ACHN (cell line): ENCODE measurements around the gene CHMP4A.
A peak's percentile ranks its signal among the peaks of the same experiment; 100 is the strongest.
"Not testable (repeated sequence)": the region's sequence is repeated elsewhere in the genome, so short reads cannot be mapped to it uniquely, and the experiment has no call there.

Experiments used
- DNase-seq: peaks from one replicate; pipeline ENCODE4 v3.0.0-alpha.2; 2015
- in situ Hi-C: cut with HindIII; loops from 2 replicates; pipeline ENCODE4 v1.10.0; 2017; ENCODE audit warnings: low sequenced_read_pairs, low pct_ligation_motif_present, low pct_unique_long_range_greater_than_20kb

Gene CHMP4A

DNA sequence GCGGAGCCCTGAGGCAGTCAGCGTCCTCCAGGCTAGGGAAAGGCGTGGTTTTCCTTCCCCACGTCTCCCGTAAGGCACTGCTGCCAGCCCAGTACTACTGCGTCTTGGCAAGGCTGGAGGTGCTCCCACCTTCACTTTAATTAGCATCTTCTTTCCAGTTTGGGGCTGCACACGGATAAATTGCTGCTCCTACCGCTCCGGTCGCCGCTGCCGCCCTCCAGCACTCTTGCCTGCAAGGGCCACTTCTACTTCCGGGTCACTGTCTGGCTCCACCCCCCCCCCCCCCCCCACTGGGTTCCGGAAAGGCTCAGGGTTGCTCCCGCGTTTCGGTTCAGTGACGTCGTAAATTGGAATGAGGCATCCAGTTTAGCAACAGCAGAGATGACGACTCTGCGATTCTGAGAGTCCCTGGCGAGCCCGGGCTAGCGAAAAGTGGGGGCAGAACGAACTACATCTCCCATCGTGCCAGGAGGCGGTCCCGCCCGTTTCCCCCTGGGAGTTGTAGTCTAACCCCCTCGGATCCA is 18.9 kb upstream of the CHMP4A start, which contains the start of gene NEDD8:
NEDD8 (minus strand) TSS at position 247 of the 524 bp plus-strand sequence; CDS start at position 147, 100 bp downstream.
- in situ Hi-C loops: no loop called here
- peak; percentile 85 for DNase-seq

DNA sequence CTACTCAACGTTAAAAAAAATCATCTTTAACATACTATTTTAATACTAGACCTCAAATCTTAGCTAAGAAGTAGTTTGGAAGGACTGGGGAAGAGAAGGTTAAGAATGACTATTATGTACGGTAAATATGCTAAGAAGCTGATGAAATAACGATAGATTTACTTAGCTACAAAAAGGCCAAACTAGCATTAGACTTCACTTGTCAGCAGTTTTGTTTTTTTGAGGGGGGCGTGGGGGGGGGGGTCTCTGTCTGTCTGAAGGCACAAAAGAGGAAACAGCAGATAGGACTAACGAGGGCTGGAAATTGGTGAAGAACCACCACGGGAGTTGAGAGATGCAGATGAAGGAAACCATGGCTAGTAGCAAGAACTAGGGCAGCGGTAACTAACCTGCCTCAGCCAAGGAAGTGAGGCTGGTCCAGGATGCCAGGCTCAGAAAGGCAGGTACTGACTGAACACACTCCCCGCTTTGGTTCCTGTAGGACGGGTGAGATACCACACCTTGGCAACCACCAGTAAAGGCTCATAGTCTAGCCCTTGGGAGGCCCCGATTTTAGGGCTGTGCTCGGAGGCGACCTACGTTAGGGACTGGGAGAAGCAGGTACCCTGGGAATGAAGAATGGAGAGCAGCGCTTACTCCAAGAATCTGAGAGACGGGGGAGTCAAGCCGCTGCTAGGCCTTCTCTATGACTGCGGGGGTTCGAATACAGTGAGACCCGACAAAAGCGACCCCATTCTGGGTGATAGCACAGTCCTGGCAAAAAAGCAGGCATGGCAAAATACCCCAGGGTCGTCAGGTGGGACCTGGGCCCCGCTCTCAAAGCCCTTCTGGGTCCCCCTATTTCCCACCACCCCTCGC is 18.2 kb upstream of the CHMP4A start:
- in situ Hi-C loops: no loop called here
- DNase-seq: no peak

DNA sequence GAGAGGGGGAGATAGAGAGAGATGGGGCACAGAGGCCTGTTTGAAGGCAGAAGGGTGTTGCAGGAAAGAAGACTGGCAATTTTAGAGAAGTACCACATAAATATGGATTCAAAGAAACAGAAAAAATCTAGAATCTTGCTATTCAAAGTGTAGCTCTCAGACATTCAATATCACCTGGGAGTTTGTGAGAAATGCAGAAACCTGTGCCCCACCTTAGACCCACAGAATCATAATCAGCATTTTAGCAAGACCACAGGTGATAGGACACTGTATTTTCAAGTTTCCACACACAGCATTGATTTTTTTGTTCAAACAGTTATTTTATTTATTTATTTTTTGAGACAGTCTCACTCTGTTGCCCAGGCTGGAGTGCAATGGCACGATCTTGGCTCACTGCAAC is 15.6 kb upstream of the CHMP4A start:
- in situ Hi-C loops: no loop called here

DNA sequence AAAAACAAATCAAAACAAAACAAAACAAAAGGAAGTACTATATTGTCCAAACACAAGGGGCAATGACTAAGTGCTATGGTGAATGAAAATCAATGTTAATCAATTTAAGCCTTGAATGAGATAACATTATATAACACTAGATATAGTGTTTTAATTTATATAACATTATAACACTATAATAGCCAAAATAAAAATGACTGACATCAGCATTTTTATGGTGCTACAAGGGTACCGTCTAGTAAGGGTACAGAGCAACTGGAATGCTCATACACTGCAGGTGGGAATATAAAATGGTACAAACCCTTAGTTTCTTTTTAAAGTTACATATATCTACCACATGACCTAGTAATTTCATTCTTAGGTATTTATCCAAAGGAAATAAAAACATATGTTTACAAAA is 13.2 kb upstream of the CHMP4A start:
- in situ Hi-C loops: no loop called here
- DNase-seq: no peak

More for the DNA sequence above, 15.6 kb upstream of the CHMP4A start:
- DNase-seq: no peak

DNA sequence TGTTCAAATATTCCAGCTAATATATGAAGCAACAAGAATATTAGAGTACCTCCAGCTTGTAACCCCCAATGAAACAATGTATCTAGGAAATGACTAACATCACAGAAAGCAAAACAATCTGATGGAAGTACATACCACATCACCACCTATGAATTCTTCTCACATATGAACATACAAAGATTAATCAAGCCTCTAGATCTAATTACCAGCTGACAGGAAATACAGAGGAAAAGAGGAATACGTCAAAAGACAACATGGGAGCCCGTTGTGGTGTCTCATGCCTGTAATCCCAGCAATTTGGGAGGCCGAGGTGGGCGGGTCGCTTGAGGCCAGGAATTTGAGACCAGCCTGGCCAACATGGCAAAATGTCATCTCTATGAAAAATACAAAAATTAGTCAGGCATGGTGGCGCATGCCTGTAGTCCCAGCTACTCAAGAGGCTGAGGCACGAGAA is 11.4 kb upstream of the CHMP4A start:
- no peak for DNase-seq
- in situ Hi-C loops: no loop called here

DNA sequence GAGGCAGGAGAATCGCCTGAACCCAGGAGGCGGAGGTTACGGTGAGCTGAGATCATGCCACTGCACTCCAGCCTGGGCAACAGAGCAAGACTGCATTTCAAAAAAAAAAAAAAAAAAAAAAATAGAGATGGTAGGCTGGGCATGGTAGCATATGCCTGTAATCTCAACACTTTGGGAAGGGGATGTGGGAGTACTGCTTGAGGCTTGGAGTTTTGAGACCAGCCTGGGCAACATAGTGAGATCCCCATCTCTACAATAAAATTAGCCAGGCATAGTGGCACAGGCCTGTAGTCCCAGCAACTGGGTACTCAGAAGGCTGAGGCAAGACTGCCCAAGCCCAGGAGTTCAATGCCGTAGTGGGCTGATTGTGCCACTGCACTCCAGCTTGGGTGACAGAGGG is 9.7 kb upstream of the CHMP4A start:
- in situ Hi-C loops, DNase-seq: not testable (repeated sequence)

DNA sequence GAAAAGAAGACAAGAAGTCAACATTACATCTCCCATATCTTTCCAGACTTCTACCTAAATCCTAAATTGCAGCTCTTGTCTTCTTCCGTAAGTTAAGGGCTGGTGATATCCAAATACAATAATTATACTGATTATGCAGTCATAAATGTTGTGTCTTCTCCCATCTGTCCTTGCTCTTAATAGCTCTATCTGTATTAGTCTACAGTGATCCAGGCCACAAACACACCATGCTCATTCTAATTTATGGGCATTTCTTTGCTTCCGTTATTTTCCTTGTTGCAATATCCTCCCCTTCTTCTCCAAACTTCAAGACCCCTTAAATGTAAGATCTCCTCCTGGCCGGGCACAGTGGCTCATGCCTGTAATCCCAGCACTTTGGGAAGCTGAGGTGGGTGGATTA is 6.2 kb upstream of the CHMP4A start:
- in situ Hi-C loops: no loop called here
- no peak for DNase-seq

DNA sequence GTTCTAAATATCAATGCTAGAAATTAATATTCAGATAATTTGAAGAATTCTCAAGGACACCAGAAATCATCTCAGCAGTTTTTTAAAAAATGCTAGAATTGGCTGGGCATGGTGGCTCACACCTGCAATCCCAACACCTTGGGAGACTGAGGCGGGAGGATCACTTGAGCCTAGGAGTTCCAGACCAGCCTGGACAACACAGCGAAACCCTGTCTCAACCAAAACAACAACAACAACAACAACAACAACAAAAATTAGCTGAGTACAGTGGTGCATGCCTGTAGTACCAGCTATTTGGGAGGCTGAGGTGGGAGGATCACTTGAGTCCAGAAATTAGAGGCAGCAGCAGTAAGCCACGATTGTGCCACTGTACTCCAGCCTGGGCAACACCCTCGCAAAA is 5.8 kb upstream of the CHMP4A start:
- DNase-seq: no peak
- in situ Hi-C loops: no loop called here

DNA sequence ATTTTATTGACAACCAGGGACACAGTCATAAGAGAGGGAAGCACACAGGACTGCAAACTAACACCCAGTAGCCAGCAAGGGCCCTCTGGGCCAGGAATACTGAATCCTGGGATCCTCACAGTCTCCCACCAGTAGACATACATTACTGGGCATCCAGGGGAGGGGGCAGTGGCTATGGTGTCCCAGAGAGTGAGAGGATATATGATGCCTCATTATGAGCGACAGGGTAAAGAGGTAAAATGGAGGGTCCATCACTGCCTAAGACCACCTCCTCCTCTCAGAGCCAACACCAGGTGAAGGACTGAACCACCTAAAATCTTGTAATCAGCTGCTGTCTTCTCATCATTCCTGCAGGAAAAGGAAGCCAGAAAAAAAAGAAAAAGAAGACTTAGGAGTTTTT is 3.6 kb upstream of the CHMP4A start:
- in situ Hi-C loops: not testable (repeated sequence)

DNA sequence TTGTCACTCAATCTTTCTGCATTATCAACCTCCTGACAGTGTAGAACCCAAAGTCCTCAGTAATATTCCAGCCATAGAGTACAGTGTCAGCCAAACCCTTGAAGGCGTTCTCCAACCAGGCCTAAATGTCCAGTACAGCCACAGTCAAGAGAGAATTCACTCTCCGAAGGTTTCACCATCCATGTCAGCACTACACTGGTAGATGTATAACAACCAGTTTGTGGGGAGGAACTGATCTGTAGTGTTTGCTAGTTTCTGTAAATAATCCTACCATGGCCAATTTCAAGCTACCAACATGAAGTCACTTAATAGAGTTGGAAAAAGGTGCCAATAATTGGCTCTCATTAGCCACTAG is 3.0 kb upstream of the CHMP4A start:
- in situ Hi-C loops: no loop called here
- no peak for DNase-seq

More for the DNA sequence above, 3.6 kb upstream of the CHMP4A start:
- DNase-seq: not testable (repeated sequence)

DNA sequence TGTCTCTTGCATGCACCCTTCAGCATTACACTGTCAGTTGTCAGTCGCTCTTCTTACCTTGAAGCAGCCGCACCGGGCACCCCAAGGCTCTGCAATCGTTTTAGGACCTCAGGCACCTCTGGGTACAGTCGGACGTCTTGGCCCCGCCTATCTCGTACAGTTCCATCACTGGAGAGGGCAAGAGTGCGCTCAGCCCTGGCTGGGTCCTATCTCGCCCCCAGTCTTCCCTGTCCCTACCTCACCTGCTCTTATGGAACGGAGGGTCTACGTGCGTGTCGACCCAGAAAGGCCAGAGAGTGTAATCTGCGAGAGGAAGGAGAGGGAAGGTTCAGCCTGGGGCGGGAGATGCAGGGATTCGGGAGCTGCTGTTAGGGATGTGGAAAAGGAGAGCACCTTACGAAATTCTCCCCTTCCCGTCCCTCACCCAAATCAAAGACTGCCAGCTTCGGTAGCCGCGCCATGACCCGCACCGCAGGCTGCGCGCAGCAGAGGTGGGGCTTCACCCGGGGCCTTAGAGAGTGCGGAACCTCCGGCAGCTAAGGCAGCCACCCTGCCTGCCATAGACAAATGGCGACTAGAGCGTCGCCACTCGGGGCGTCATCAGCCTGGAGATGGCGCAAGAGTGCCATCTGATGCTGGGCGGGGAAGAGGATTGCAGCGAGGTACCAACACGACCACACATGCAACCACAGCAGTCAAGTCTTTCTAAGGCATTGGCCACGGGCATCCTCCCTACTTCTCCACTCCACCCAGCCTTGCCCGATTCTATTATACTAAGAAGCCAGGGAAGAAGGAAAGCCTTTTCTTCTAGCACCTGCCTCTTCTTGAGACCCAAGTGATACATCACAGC is 2.4 kb upstream of the CHMP4A start, which contains the start of gene MDP1:
MDP1 (minus strand) TSS at position 572 of the 850 bp plus-strand sequence; CDS start at position 461, 111 bp downstream.
- in situ Hi-C loops: no loop called here
- DNase-seq: peak; percentile 80

DNA sequence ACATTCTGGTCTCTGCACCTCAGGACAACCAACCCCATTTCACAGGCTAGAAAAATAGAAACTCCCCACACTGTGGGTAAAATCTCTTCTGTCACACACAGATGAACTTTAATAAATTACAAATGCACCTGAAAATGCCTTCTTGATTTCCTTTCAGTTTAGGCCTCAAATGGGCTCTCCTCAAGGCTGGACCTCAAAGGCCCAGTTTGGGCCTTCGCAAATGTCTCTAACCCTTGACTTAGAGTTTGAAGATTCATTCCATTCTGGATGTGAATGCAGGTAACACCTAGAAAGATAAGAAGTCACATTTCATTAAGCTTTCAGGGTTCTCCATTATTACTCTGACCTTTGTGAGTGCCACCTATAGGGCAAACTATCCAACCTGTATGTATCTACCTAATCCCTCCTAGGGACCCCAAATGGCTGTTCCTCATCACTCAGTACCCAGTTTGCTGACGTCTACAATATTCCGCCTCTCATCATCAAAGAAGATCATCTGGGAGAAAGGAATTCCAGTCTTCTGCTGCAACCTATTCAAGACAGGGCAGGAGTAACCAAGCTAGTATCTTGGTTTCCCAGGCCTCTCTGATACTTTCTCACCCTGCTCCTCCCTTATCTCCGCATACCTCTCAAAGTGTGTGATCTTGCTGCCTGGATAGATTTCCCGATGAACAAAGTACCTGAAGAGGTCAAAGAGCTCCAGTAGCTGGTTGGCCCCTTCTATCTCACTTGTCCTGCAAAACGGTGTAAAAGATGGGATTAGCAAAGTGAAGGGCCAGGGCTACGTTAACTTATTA is 776 bp upstream of the CHMP4A start:
- no peak for DNase-seq
- in situ Hi-C loops: no loop called here

DNA sequence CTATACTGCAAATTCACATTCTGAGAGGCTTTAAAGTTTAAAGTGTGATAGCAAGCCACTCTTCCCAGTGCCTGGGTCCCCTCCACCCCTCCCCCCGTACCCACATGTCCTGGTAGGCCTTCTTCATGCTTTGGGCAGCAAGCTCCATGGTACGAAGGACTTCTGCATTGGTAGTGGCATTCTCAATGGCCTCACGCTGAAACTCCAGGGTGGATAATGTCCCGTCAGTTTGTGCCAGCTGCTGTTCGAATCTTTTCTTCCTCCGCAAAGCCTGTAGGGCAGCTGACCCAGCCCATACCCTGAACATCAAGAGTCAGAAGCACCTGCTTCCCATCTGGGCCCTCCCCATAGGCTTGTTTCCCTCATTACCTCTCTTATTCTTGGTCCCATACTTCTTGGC is 2.0 kb downstream of the CHMP4A start:
- no peak for DNase-seq
- in situ Hi-C loops: no loop called here

DNA sequence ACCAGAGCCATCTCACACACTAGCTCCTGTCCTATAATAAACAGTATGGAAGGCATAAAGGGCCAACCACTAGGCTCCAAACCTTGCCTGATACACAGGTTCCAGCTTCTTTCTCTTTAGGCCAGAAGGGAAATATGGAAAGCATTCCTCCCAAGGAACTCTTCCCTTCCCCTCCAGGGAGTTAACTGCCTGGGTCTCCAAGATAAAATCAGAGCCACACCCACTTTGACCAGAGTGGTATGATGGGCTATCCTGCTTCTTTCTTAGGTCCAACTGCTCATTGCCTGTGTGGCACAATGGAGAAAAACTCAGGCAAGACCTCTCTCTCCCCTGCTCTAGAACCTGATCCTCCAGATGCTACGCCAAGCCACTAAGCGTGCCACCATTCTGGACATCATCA is 5.7 kb downstream of the CHMP4A start:
- in situ Hi-C loops: no loop called here
- DNase-seq: no peak

DNA sequence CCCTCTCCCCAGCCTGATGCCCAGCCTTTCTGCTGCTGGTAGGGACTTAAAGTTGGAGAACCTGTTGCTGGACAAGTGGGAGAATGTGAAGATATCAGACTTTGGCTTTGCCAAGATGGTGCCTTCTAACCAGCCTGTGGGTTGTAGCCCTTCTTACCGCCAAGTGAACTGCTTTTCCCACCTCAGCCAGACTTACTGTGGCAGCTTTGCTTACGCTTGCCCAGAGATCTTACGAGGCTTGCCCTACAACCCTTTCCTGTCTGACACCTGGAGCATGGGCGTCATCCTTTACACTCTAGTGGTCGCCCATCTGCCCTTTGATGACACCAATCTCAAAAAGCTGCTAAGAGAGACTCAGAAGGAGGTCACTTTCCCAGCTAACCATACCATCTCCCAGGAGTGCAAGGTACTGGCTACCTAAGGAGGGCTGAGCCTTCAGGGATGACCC is 6.2 kb downstream of the CHMP4A start:
- DNase-seq: no peak
- in situ Hi-C loops: no loop called here

DNA sequence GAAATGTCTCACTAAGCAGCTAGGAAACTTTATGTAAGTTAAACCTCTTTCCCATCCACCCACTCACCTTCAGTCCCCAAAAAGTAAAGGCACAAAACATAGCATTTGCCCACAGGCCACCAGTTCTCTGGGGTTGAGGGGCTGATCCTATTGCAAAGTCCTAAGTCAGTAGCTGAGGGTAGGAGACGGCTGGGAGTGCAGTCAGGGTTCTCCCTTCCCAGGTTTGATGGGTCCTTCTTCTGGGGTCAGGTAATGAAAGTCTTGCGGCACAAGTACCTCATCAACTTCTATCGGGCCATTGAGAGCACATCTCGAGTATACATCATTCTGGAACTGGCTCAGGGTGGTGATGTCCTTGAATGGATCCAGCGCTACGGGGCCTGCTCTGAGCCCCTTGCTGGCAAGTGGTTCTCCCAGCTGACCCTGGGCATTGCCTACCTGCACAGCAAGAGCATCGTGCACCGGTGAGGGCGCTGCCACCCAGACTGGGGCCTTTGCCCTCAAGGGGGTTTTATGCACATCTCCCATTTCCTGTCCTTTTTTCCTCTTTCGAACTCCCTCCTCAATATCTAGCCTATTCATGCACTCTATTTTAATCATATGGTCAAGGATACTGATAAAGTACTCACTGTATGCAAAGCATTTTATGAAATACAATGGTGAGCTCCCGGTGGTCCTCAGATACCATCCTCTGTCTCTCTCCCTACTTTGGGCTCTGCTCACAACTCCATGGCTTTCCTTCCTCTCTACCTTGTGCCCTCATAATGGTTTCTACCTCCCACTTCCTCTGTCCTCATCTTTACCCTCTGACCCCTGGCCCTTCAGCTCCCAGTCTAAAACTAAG is 6.8 kb downstream of the CHMP4A start:
- in situ Hi-C loops: no loop called here

More for the DNA sequence above, 6.8 kb downstream of the CHMP4A start:
- no peak for DNase-seq
